Stimulated activated CD4-positive, alpha-beta T cell treated with anti-CD3 and anti-CD28 coated beads, Interleukin-12 subunit alpha, Interleukin-12 subunit beta, amount 100 ng/mL, for 48 hours (primary cell): Measurements from ENCODE around the gene MPPED2.

Source experiments
- DNase-seq, 3 donors: peaks; one replicate each; pipeline ENCODE4 v3.0.0-alpha.2; 2020; ENCODE audit warnings: low read depth in 2 of 3, low spot score in 1 of 3

The MPPED2 gene

DNA sequence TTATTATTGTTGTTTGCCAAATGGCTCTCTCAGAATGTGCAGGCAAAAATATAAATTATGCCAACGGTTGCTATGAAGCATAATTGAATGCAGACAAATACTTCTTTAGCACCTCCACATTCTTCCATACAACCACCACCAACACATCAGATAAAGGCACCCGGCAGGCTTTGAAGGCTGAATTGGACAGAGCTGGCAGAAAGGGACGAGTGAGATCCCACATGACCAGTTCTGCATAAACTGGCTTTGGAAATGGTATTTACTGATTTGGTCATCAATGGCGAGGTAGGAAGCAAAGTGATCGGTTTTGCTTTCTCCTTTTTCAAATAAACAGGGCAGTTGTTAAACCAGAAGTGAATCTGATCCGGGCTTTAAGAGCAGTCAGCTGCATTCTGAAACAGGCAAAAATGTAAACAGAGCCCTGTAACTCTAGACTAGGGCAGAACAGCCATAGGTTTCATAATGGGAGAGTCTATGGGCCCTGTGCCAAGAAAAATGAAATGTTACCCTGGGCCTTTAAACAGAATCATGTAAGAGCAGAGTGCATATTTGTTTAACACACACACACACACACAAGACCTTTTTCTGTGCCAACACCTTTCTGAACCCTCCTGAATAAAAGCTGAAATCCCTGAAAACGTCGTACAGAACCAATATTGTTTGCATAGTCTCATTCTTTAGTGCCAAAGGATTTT, 97.7 kb downstream of the MPPED2 start:
- no peak for DNase-seq

DNA sequence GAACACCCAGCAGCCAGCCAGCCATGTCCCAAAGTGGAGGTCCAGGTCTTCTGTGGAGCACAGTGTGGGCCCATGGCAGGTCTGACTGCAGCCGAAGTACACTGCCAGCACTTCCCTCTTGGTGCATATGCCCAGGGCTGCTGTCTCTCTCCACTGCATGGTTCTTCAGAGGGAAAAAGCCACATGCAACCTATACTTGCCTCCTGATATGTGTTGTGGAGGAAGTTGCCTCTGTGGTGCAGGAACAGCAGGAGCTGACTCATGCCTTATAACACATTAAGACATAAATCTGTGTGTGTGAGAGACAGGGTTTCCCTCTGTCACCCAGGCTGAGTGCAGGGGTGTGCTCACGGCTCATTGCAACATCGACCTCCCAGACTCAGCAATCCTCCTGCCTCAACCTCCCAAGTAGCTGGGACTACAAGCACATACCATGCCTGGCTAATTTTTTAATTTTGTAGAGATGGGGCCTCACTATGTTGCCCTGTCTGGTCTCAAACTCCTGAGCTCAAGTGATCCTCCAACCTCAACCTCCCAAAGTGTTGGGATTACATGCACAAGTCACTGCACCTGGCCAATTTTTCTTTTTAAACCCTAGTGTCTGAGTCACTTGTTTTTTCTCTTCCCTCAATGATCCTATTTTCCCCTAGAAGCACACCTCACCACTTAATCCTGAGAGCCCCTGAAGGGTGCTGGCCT, 98.8 kb downstream of the MPPED2 start:
- no peak for DNase-seq

DNA sequence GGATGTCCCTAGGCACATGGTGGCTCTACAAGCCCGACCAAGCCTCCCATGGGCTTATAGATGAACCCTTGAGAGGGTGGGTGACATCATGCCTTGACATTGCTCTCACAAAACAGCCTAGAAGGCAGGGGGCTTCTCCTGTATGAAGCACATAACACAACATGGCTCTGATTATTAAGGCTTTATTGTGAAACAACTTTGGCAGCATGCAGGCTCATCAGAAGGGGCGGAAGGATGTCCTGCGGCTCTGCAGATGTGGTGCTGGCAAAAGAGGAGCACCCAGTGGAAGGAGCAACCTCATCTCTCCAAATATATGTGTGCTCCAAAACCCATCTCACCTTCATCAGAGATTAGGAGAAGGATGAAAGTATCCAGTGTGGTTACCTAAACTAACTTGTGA, 100.4 kb downstream of the MPPED2 start:
- no peak for DNase-seq

DNA sequence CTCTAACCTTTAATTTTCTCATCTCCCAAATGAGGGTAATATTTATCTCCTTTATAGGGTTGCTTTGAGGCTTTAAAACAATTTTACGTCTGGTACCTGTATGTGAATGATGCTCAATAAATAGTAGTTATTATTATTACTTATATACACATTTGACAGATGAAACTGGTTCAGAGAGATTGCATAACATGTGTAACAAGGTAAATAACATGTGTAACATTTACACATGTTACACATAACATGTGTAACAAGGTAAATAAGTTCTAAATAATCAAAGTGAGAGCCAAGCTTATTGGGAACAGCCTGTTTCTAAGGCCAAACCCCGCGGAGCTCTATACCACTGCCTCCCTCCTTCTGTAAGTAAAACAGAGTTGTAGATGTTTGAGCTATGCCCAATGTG, 100.9 kb downstream of the MPPED2 start:
- DNase-seq, result no peak

DNA sequence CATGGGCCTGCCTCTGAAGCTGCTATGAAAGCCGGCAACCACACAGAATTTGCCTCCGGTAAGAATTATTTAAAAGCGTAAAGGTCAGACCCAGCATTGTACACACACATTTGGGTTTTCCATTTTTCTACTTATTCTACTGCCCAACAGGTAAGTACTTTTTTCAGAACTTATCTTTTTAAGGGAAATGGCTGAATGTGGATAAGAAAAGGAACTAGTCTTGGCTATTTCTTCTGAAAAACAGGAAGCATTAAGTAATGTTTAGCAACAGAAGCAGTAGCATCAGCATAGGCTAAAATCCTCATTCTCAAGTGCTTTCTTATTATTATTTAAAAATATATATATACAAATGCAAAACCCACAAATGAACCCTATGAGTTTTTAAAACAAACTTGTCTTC, 103.1 kb downstream of the MPPED2 start:
- no peak for DNase-seq

DNA sequence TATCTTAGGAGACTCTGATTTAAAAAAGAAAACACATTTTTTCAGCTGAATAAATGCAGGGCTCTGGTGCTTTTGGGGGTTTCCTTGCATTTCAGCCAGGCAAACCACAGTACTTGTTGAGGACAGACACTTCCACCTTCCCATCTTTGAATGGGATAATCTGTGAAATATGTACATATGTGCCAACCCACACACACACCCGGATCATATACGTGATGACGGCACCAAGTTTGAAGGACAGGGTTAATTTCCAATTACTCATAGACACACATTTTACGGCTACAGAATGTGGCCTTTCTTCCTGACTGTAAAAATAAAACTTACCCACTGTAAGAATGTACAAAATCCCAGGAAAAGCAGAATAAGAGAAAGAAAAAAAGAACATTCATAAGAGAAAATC, 104.4 kb downstream of the MPPED2 start:
- no peak for DNase-seq

DNA sequence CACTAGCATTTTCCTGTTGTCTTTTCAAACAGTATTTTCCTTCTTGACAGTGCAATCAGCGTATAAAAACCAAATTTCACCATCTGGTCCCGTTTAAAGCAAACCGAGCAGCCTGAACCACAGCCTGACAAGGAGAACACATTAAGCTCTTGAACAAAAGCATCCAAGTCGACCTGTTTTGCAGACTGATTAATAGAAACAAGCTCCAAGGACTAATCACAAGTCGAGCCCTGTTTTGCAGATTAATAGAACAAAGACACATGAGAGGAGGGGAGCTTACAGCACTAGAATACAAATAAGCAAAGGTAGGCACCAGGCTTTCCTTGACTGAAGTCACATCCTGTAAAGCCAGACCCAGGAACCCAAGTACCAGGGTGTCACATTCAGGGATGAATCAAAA, 104.8 kb downstream of the MPPED2 start:
- DNase-seq, result no peak

DNA sequence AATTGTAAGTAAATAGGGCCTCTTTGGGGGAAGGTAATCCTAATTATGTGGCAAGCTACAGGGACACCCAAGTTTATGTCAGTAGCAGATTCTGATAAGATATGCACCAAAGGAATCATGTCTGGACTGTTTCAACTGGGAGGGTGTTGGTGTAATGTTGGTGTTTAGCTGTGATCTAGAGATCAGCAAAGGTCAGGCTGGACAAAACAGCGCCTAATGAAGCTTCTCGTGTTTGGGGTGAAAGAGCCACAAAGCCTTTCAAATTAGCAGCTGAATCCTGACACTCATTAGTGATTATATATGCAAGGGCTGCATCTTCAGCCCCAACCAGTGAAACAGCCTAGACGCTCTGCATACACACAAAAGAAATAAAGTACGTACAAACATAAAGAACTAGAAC, 106.3 kb downstream of the MPPED2 start:
- no peak for DNase-seq

DNA sequence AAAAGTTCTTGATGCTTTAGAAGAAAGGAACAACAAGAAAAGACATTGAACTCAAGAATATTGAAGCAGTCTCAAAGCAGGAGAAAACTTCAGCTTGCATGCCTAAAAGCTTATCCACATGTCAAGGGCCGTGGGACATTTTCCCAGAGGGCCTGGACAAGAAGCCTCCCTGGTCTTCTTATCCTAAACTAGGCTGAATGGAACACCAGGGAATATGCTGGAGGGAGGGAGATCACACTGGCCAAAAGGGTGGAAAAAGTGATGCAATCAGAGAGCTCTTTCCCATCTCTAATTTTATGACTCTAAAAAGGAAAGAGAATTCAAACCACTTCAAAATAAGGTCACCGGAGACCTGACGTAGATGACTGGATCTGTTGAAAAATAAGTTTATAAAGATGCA, 107.2 kb downstream of the MPPED2 start:
- DNase-seq, result no peak

DNA sequence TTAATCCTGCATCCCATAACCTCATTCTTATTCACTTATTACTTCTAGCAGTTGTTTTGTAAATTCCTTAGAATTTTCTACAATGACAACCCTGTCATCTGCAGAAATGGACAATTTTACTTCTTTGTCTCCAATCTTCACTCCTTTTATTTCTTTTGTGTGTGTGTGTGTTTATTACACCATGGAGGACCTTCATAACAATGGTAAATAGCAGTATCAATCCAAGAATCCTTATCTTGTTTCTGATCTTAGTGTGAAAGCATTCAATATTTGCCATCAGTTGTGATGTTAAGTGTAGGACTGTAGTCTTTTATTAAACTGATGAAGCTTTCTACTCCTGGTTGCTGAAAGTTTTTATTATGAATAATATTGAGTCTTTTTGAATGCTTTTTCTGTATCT, 109.1 kb downstream of the MPPED2 start:
- DNase-seq, result no peak

DNA sequence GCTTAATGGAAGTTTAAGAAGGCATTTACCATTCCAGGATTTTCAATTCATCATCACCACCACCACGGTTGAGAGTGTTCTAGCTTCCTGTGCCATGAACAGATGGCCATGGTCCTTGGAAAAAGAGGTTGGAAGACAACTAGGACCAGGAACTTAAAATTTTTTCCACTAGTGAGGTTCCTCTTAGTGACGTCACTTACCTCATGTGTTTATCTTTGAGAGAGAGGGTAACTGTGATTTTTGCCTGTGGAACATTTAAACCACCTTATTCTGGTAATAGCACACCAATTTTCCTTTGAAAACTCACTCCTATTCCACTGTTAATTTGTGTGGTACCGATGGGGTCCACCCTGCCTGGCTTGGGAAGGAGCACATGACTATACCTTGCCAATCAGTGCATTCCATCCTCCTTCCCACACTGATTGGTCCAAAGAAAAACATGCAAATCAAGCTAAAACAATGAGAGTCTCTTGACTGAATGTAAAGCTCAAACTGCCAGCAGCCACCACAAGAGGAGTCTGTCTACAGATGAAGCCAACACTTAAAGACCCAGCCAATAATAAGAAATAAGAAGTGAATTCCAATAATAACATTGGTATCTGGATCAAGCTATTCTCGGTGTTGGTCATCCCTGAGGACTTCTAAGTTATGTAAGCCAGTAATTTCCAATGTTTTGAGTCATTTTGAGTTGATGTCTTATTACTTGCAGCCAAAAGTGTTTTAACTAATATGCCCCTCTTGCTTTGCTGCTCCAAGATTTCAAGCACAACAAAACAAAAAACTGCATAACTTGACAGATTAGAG, 111.8 kb downstream of the MPPED2 start:
- no peak for DNase-seq

DNA sequence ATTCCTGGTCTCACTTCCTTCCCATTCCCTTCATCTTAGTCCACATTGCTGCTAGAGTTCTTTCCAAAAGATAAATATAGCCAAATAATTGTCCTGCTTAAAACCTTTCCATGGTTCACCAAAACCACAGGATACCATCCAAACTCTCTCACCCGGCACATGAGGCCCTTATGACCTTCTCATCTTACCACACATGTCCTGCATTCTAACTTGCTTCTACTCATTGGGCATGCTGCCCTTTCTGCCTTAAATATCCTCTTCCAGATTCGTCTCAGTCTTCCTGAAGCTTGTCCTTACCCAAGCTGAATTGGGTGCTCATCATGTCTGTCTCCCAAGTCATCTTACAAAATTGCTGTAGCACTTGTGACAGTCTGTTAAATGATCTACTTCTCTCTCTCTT, 114.9 kb downstream of the MPPED2 start:
- DNase-seq, result no peak

DNA sequence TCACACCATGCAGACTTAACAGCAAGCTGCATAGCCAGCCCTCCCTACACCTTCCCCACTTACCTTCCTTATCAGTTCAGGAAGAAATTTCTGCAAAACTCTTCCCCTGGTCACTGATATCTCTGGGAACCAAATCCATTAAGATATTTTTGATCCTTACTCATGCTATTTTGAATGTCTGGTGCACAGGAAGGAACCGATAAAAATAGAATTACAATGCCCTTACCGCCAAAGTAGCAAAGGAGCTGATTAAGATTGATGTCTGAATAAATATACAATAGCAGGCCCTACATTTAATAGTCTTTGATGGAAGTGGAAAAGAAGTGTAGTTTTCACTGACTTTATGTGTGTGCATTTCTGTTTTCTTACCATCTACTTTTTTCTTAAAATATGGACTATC, 117.3 kb downstream of the MPPED2 start:
- no peak for DNase-seq

DNA sequence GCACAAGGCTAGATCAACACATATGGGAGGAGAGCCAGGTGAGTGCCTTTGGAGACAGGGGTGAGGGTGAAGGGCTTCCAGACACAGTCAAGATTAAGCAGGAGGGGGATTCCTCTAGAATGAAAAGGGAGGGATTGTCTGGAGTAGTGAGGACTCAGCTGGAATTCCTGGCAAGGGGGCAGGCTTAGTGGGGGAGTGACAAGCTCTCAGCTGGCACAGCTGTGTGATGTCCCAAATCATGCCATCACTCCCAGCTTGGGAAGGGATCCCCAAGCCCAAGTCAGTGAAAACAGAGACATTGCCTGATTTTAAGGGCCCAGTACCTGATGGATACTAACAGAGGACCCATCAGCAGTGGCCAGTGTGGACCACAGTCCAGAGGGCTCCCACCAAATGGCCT, 119.0 kb downstream of the MPPED2 start:
- no peak for DNase-seq

DNA sequence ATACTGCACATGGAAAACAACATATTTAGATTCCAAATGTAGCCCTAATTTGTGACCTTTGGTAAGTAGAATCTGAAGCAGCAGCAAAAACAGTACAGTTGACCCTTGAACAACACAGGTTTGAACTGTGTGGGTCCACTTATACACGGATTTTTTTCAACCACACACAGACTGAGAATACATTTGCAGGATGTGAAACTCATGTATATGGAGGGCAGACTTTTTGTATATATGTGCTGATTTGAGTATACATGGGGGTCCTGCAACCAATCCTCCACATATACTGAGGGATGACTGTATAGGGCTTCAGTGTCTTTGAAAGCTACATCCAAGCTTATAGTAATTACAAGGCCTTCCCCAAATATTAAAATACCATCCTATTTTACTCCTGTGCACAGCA, 120.5 kb downstream of the MPPED2 start:
- DNase-seq, result no peak

DNA sequence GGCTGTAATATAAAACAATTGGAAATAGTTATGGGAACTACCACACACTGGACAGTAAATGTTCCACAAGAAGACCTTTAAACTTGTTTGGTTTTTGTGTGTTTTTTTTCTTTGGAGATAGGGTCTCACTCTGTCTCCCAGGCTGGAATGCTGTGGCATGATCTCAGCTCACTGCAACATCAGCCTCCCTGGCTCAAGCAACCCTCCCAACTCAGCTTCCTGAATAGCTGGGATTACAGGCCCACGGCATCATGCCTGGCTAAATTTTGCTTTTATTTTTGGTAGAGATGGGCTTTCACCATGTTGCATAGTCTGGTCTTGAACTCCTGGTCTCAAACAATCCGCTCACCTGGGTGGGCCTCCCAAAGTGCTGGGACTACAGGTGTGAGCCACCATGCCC, 121.0 kb downstream of the MPPED2 start:
- no peak for DNase-seq

DNA sequence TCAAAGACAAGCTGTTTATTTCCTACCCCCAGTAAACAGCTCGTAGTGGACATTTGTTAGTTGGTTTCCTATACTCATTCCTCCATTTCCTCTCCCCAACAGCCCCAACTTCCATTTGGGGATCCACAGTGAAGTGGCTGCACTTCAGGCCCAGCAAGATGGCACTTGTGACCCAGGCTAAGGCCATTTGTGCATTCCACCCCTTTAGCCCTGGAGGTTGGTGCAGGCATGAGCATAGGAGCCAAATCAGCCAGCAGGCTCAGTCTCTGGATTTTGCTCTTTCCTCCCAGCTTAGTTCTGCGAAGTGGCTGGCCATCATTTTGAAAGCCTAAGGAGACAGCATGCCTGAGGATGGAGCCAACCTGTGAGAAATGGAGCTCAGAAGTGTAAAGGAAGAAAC, 122.9 kb downstream of the MPPED2 start:
- no peak for DNase-seq

DNA sequence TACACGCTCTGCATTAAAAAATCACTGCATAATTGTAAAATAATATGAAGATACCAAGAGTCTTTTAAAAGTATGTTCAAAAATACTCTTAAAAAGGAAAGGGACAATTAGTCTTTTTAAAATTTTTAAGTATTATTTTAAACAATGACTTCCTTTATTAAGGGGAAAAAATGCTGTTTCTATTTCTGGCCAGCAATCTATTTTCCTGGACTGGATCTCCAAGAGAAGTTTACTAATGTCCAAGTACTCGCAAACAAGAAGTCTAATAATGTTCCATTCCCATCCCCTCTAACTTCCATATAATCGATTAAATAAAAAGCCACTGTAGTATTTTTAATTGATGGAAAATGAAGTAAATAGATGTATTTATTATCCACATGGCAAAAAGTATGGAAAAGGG, 123.7 kb downstream of the MPPED2 start:
- DNase-seq, result no peak

DNA sequence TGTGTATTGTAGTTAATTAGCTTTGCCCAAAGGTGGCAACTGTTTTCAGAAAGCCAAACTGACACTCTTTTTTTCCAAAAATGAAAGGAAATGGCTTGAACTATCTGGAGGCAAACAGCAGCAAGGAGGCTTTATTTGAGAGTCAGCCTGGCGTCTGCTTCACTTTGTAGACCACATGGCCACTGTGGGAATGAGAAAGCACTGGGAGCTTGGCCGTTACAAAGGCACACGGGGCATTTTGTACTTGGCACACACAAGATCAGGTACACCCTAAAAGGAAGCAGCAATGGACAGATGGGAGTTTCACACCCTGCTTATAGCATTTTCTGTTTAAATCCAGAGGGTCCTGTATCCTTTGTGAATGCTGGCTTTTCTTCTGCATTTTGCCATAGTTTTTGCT, 126.3 kb downstream of the MPPED2 start:
- no peak for DNase-seq

DNA sequence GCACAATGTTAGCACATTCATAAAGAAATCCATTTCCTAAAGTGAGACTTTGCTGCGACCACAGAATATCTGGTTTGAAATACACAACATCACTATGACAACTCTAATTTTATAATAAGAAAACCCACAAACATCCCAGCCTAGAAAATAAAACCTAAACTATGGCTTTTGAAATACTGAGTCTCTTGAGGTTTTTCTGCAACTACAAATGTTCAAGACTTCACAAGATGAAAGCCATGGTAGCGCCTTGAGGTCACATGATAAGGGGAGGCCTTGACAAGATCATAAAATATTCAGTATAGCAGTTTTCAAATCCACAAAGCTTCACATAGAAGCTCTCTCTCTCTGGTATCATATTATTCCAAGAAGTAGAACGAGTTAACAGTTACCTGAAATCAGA, 126.8 kb downstream of the MPPED2 start:
- no peak for DNase-seq

DNA sequence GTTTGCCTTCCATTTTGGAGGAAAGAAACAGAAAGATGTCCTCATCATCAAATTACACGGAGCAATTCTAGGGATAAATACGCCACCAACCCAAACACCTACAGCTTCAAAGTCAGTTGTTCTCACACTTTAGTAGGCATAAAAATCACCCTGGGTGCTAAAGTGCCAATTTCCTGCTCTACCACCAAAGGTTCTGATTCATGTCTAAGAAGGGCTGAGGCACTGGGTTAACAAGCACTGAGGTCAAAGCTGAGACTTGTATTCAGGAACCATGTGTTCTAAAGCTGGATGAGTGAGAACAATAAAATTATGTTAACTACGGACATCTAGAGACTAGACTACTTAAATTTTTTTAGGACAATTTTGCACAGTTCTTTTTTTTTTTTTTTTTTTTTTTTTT, 127.6 kb downstream of the MPPED2 start:
- DNase-seq, result no peak

DNA sequence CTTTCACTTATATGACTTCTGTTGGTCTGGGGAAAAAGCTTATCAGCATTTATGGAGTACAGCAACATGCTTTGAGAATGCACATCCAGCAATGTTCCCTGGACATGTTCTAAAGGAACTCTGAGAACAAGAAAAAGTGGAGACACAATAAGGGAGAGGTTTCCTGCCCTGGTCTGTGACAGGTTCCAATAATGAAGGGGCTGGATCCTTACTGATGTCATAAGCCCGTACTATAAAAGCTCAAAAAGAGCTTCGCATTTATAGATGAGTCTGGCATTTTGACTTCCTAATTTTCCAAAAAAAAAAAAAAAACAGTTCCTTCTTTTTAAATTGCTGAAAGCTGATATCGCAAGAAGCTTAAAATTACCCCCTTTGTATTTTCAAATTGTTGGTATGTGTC, 129.1 kb downstream of the MPPED2 start:
- DNase-seq, result no peak
